H1 (cell line): Measurements from ENCODE around the gene CHRNG. TPM values are rescaled to one million over a fixed set of nuclear protein-coding genes. Genes with fewer than 3 reads are reported as not detected.

ENCODE experiments used
- BRCA1 ChIP-seq: IDR thresholded peaks from 2 replicates; pipeline ENCODE4 v1.6.1; 2012; ENCODE audit warnings: low read depth, low read length, improper control_type of control experiment
- KDM5A ChIP-seq: fragments of 200-600 bp; IDR thresholded peaks from 2 replicates; pipeline ENCODE4 v1.7.1; 2012; ENCODE audit warnings: mild to moderate bottlenecking, low read length, inconsistent platforms, mixed read lengths
- POU5F1 ChIP-seq: IDR thresholded peaks from 2 replicates; pipeline ENCODE4 v1.6.1; 2011; ENCODE audit warnings: low read depth, mild to moderate bottlenecking, low read length, moderate library complexity
- SP2 ChIP-seq: IDR thresholded peaks from 2 replicates; pipeline ENCODE4 v1.6.1; 2012; ENCODE audit warnings: mild to moderate bottlenecking, low read length, inconsistent platforms
- SUZ12 ChIP-seq: fragments of 200-600 bp; sonication (generic); IDR thresholded peaks from 2 replicates; pipeline ENCODE4 v1.6.1; 2012; ENCODE audit warnings: mild to moderate bottlenecking, inconsistent platforms, low read length, moderate library complexity, mixed read lengths
- polyA plus RNA-seq, 7 experiments: library from polyadenylated mRNA; depleted of rRNA in 3 of 7; stranded (reverse) in 5 of 7; unstranded in 2 of 7; fragments of >200 nt in 5 of 7; fragments of 200-250 nt in 2 of 7; gene quantifications; 1 replicate in 5 of 7; 2 replicates in 1 of 7; 4 replicates in 1 of 7; pipeline versions ENCODE4 v1.2.1 to v1.2.3, GENCODE V29; 2011 to 2013; ENCODE audit warnings: missing spikeins in 2 of 7, mixed read lengths in 2 of 7
- total RNA-seq: library from RNA; stranded (reverse); fragmentation: NEBNext Ultra II Directional; extraction: Animal tissue kit (Norgen Biotek cat#: 25700); gene quantifications from 2 replicates; pipeline ENCODE4 v1.2.1, GENCODE V29; 2021
- TF ChIP-seq, protein P1 (sequence below): fragments of 300-600 bp; sonication (generic); IDR thresholded peaks from 2 replicates; pipeline ENCODE4 v1.7.1; 2012; ENCODE audit warnings: low read length, moderate library complexity, mild to moderate bottlenecking, inconsistent platforms; ENCODE audit not compliant: insufficient replicate concordance
- TF ChIP-seq, protein P2 (sequence below), 3 experiments: IDR thresholded peaks; 1 replicate in 2 of 3; 2 replicates in 1 of 3; pipeline versions ENCODE4 v1.5.1 to v1.6.1; 2011; ENCODE audit warnings: low read length in 3 of 3, mild to moderate bottlenecking in 3 of 3, inconsistent platforms in 2 of 3, low read depth in 1 of 3, moderate library complexity in 1 of 3; ENCODE audit not compliant: insufficient read depth in 1 of 3; ENCODE audit errors: control extremely low read depth in 1 of 3

CHRNG gene
- total and polyA plus RNA-seq, 2 of the 8 experiments (the other 6 are each of a cell fraction or from before 2014, with no cell fraction given): 0.05 TPM; not detected in 1

DNA sequence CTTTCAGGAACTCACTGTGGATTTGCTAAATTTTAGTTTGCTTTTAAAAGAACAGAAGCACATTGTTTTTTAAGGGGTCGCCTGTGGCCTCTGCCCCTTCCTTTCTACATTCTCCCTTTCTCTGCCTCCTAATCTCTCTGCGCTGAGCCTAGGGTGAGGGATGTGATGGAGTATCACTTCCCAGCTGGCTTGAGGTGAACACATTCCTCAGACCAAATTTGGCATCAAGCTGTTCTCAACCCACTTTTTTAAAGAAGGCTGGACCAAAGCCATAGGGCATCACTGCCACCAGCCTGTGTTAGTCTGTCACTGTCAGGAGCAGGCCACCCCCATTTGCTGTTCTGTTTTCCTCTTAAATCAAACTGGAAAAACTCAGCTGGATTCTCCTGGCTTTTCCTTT is 38.3 kb downstream of the CHRNG start (continued):
- TF ChIP-seq, protein P1, sequence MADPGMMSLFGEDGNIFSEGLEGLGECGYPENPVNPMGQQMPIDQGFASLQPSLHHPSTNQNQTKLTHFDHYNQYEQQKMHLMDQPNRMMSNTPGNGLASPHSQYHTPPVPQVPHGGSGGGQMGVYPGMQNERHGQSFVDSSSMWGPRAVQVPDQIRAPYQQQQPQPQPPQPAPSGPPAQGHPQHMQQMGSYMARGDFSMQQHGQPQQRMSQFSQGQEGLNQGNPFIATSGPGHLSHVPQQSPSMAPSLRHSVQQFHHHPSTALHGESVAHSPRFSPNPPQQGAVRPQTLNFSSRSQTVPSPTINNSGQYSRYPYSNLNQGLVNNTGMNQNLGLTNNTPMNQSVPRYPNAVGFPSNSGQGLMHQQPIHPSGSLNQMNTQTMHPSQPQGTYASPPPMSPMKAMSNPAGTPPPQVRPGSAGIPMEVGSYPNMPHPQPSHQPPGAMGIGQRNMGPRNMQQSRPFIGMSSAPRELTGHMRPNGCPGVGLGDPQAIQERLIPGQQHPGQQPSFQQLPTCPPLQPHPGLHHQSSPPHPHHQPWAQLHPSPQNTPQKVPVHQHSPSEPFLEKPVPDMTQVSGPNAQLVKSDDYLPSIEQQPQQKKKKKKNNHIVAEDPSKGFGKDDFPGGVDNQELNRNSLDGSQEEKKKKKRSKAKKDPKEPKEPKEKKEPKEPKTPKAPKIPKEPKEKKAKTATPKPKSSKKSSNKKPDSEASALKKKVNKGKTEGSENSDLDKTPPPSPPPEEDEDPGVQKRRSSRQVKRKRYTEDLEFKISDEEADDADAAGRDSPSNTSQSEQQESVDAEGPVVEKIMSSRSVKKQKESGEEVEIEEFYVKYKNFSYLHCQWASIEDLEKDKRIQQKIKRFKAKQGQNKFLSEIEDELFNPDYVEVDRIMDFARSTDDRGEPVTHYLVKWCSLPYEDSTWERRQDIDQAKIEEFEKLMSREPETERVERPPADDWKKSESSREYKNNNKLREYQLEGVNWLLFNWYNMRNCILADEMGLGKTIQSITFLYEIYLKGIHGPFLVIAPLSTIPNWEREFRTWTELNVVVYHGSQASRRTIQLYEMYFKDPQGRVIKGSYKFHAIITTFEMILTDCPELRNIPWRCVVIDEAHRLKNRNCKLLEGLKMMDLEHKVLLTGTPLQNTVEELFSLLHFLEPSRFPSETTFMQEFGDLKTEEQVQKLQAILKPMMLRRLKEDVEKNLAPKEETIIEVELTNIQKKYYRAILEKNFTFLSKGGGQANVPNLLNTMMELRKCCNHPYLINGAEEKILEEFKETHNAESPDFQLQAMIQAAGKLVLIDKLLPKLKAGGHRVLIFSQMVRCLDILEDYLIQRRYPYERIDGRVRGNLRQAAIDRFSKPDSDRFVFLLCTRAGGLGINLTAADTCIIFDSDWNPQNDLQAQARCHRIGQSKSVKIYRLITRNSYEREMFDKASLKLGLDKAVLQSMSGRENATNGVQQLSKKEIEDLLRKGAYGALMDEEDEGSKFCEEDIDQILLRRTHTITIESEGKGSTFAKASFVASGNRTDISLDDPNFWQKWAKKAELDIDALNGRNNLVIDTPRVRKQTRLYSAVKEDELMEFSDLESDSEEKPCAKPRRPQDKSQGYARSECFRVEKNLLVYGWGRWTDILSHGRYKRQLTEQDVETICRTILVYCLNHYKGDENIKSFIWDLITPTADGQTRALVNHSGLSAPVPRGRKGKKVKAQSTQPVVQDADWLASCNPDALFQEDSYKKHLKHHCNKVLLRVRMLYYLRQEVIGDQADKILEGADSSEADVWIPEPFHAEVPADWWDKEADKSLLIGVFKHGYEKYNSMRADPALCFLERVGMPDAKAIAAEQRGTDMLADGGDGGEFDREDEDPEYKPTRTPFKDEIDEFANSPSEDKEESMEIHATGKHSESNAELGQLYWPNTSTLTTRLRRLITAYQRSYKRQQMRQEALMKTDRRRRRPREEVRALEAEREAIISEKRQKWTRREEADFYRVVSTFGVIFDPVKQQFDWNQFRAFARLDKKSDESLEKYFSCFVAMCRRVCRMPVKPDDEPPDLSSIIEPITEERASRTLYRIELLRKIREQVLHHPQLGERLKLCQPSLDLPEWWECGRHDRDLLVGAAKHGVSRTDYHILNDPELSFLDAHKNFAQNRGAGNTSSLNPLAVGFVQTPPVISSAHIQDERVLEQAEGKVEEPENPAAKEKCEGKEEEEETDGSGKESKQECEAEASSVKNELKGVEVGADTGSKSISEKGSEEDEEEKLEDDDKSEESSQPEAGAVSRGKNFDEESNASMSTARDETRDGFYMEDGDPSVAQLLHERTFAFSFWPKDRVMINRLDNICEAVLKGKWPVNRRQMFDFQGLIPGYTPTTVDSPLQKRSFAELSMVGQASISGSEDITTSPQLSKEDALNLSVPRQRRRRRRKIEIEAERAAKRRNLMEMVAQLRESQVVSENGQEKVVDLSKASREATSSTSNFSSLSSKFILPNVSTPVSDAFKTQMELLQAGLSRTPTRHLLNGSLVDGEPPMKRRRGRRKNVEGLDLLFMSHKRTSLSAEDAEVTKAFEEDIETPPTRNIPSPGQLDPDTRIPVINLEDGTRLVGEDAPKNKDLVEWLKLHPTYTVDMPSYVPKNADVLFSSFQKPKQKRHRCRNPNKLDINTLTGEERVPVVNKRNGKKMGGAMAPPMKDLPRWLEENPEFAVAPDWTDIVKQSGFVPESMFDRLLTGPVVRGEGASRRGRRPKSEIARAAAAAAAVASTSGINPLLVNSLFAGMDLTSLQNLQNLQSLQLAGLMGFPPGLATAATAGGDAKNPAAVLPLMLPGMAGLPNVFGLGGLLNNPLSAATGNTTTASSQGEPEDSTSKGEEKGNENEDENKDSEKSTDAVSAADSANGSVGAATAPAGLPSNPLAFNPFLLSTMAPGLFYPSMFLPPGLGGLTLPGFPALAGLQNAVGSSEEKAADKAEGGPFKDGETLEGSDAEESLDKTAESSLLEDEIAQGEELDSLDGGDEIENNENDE: no peak
- TF ChIP-seq SP2 (no peak), BRCA1 (no peak), SUZ12 (no peak), KDM5A (no peak), POU5F1 (no peak)
- TF ChIP-seq, protein P2, sequence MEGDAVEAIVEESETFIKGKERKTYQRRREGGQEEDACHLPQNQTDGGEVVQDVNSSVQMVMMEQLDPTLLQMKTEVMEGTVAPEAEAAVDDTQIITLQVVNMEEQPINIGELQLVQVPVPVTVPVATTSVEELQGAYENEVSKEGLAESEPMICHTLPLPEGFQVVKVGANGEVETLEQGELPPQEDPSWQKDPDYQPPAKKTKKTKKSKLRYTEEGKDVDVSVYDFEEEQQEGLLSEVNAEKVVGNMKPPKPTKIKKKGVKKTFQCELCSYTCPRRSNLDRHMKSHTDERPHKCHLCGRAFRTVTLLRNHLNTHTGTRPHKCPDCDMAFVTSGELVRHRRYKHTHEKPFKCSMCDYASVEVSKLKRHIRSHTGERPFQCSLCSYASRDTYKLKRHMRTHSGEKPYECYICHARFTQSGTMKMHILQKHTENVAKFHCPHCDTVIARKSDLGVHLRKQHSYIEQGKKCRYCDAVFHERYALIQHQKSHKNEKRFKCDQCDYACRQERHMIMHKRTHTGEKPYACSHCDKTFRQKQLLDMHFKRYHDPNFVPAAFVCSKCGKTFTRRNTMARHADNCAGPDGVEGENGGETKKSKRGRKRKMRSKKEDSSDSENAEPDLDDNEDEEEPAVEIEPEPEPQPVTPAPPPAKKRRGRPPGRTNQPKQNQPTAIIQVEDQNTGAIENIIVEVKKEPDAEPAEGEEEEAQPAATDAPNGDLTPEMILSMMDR (IDR thresholded peaks at IDR 0.05; ENCODE audit: control extremely low read depth in 1 of 3, insufficient read depth in 1 of 3, low read depth in 1 of 3, low read length in 3 of 3): no peak
